Measurements from ENCODE around the gene EXOC1. TPM values are rescaled to one million over a fixed set of nuclear protein-coding genes. Genes with fewer than 3 reads are reported as not detected.

EXOC1 gene
- total and polyA plus RNA-seq, 10 of the 15 experiments (the other 5 are each of a cell fraction or from before 2014, with no cell fraction given): 11.8 to 36.6 (median 21.1) TPM

GRCh38 chr4:55865228-55865806 lies 11.9 kb downstream of the EXOC1 start (continued):
- TF ChIP-seq PRDM15 (CRISPR knock-in tag; IDR thresholded peaks at IDR 0.05) (no peak), ESRRA (IDR thresholded peaks at IDR 0.05; ENCODE audit: low read length) (no peak), RB1 (IDR thresholded peaks at IDR 0.05; ENCODE audit: borderline replicate concordance) (no peak), EP300 (IDR thresholded peaks at IDR 0.05; ENCODE audit: borderline replicate concordance in 1 of 2, control insufficient read depth in 1 of 2, low read depth in 2 of 2, low read length in 2 of 2) (no peak), ZNF207 (IDR thresholded peaks at IDR 0.05; ENCODE audit: borderline replicate concordance) (no peak), KAT2A (conservative IDR thresholded peaks at IDR 0.05; ENCODE audit: control insufficient read depth, low read depth, low read length) (no peak), KDM1A (IDR thresholded peaks at IDR 0.05; ENCODE audit: borderline replicate concordance) (no peak)
- TF ChIP-seq, protein P1, sequence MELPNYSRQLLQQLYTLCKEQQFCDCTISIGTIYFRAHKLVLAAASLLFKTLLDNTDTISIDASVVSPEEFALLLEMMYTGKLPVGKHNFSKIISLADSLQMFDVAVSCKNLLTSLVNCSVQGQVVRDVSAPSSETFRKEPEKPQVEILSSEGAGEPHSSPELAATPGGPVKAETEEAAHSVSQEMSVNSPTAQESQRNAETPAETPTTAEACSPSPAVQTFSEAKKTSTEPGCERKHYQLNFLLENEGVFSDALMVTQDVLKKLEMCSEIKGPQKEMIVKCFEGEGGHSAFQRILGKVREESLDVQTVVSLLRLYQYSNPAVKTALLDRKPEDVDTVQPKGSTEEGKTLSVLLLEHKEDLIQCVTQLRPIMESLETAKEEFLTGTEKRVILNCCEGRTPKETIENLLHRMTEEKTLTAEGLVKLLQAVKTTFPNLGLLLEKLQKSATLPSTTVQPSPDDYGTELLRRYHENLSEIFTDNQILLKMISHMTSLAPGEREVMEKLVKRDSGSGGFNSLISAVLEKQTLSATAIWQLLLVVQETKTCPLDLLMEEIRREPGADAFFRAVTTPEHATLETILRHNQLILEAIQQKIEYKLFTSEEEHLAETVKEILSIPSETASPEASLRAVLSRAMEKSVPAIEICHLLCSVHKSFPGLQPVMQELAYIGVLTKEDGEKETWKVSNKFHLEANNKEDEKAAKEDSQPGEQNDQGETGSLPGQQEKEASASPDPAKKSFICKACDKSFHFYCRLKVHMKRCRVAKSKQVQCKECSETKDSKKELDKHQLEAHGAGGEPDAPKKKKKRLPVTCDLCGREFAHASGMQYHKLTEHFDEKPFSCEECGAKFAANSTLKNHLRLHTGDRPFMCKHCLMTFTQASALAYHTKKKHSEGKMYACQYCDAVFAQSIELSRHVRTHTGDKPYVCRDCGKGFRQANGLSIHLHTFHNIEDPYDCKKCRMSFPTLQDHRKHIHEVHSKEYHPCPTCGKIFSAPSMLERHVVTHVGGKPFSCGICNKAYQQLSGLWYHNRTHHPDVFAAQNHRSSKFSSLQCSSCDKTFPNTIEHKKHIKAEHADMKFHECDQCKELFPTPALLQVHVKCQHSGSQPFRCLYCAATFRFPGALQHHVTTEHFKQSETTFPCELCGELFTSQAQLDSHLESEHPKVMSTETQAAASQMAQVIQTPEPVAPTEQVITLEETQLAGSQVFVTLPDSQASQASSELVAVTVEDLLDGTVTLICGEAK (IDR thresholded peaks at IDR 0.05; ENCODE audit: borderline replicate concordance): no peak

Data from GM12878 (cell line).